NCI-H82 treated with DMSO at 0.1 percent for 48 hours (cell line): ENCODE data around the gene DDX27.

Experiments used
- DNase-seq: peaks from one replicate; lab custom pipeline; 2025; ENCODE audit not compliant: unreplicated experiment; lab: John Stamatoyannopoulos, UW

The DDX27 gene

DNA sequence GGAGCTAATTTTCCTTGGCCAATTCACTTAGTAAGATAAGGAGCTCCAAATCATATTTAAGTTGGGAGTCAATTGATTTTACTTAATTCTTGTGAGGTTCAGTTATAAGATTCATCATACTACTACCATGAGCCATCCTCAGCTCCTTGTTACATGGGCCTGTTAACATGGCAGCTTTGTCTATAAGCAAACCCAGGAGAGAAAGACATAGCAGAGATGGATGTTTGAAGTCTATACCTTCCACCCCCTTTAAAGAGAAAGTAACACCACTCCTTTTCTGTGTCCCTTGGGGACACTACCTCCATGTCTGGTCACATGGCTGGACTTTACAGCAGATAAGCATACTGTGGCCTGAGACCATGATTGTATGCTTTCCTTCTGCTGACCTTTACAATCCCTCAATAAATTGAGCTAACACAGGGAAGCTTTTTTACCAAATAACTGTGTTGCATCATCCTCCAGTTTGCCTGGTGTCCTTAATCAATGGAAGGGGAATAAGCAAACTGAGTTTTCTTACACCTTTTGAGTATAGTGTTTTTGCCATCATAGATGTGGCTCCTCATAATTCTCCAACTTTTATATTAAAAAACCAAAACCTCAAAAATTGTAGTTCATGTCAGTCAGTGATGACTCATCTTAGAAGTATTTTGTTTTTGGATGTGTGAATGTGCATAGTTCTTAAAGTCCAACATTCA, 68.5 kb downstream of the DDX27 start:
- no peak for DNase-seq

GRCh38 chr20:49288250-49288751, 69.1 kb downstream of the DDX27 start:
- DNase-seq, result no peak

- no peak for DNase-seq
These were observed 69.8 kb downstream of the DDX27 start for GRCh38 chr20:49288784-49289696.

DNA sequence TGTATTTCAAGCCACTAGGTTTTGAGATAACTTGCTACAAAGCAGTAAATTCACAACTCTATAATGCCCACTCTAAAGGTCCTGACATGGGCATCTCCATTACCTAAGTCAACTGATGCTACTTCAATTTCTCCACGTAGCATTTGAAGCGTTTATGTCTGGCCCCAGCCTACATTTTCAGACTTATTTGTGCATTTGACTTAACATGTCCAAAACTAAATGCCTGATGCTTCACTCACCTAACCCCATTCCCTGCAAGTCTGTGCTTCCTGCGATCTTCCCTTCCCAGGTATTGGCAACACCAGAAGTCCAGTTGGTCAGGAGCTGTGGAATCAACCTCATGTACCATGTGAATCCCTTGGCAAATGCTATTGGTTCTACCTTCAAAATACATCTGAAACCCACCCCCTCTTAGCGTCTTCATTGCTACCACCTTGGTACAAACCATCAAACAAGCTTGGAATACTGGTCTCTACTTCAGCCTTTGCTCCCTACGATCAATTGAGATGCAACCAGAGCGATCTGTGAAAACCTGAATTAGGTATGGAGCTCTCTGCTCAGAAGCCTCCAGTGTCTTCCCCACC, 71.5 kb downstream of the DDX27 start:
- no peak for DNase-seq

GRCh38 chr20:49291200-49291599, 72.0 kb downstream of the DDX27 start:
- DNase-seq, result no peak

DNA sequence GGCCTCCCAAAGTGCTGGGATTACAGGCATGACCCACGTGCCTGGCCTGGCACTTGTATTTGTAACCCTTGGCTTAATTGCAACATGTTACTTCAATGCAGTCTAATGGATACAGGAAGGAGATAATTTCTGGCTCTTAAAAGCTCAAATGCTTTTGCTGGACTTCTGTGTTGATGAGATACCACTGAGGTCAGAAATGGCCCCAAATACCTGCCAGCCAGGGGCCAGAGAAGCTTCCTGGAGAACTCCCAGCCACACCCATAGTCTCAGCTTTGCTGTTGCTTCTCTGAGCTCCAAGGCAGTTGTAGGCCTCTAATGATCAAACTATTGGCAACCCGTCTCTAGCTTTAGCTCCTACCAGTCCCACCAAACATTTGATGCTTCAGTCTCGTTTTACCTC, 72.8 kb downstream of the DDX27 start:
- DNase-seq, result no peak

GRCh38 chr20:49293122-49293521, 73.9 kb downstream of the DDX27 start:
- DNase-seq, result no peak
